GM21737 (cell line): ENCODE measurements around the gene COMP.

Experiments
- ATAC-seq: cut with Tn5 transposase; IDR thresholded peaks from one replicate; pipeline ENCODE4 v1.9.1; 2021; ENCODE audit warnings: mild to moderate bottlenecking, moderate library complexity; ENCODE audit not compliant: unreplicated experiment

COMP gene

GRCh38 chr19:18770663-18771327 is 20.3 kb downstream of the COMP start:
- no peak for ATAC-seq

DNA sequence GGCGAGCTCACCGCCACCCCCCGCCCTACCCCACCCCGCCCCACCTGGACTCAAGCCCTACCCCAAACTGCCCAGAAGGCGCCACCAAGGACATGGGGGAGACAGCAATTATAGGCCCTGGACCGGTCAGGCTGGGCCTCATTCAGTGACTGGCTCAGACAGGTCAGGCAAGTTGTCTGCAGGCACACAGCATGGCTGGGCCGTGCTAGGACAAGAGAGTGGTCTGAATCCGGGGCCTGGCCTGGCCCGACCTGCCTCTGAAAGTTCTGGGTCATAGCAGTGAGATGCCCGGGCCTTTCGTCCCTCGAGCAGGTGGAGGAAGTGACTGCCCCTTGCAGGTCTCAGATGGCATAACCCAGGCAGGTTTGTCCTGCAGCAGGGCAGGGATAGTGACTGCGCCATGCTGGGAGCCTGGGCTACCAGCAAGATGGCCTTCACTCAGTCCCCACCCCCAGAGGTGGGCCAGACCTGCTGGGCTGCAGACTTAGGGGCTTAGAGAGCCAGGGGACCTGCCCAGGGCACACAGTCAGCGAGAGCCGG is 21.0 kb downstream of the COMP start:
- no peak for ATAC-seq

DNA sequence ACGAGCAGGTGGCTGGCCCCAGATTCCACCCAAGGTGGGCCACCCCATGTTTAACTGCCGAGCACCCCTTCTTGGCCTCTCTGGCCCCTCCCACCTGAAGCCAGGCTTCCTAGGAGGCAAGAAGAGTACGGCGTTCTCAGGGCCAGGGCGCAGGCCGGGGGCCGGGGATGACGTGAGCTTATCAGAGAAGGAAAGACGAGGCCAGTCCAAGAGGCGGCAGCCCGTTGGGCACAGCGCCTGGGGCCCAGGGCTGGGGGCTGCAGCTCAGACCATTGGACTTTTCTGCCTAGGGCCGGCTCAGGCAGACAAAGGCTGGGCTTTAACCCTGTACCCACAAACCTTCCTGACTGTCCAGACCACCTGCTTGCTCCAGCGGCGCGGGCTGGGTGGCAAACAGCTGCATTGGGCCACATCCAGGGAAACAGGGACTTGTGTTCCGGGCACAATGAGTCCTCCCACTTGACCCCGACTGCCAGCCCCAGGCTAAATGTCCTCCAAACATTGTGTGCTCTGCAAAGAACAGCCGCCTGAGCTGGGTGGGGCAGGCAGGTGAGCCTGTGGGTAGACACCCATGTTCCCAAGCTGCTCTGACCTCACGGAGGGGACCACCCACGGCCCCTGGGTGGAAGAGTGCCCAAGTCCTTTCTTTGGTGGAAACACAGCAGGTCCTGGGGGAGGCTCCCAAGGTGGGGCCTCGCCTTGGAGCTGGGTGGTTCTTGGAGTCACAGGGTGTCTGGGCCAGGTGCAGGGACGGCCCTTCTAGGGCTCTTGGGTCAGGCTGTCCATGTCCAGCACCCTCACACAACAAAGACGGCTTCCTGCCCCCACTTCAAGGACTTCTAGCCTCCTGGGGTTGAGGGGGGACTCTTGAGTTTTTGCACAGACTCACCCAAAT is 21.9 kb downstream of the COMP start:
- ATAC-seq = no peak

GRCh38 chr19:18768046-18768771 is 22.9 kb downstream of the COMP start:
- no peak for ATAC-seq

DNA sequence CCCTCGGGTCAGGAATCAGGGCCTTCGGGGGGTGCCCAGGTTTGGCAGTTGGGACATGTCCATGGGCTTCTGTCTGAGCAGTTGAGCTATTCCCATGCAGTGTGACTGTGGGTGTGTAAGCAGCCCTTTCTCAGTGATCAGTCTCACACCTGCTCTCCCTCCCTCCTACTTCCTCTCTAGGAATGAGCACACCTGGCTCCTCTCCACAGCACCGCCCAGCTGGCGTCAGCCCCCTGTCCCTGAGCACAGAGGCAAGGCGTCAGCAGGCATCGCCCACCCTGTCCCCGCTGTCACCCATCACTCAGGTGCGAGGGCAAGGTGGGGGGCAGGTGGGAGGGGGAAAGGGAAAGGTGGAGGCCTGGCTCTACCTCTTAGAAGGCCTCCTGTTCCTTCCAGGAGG is 25.9 kb downstream of the COMP start:
- ATAC-seq = no peak

- ATAC-seq = no peak
Measured at GRCh38 chr19:18764591-18765051, 26.5 kb downstream of the COMP start.

GRCh38 chr19:18763674-18764590 is 27.2 kb downstream of the COMP start:
- ATAC-seq = no peak

- no peak for ATAC-seq
Measured at GRCh38 chr19:18762125-18763023, 28.7 kb downstream of the COMP start.

DNA sequence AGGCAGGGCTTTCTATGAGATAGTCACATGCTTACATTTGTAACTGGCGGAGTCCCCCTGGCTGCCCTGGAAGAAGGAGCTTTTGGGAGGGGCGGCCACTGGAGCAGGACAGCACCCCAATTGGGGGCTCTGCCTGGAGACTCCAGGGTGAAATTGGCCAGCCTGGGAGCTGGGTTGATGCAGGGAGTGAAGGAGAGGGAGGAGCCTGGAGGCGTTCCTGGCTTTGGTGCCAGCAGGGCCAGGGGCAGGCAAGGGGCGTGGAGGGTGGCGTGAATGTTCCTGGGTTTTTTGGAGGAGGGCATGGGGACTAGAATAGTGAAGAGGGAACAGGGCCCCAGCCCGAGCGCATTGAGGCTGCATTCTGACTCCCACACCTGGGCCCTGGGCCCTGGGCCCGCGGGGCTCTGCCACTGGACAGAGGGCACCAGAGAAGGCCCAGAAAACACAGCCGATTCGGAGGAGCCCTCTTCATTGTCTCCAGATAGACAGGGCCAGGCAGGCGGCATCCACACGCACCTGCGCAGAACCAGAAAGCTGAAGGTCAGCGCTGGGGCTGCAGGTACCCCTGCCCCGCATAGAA is 29.5 kb downstream of the COMP start:
- no peak for ATAC-seq

DNA sequence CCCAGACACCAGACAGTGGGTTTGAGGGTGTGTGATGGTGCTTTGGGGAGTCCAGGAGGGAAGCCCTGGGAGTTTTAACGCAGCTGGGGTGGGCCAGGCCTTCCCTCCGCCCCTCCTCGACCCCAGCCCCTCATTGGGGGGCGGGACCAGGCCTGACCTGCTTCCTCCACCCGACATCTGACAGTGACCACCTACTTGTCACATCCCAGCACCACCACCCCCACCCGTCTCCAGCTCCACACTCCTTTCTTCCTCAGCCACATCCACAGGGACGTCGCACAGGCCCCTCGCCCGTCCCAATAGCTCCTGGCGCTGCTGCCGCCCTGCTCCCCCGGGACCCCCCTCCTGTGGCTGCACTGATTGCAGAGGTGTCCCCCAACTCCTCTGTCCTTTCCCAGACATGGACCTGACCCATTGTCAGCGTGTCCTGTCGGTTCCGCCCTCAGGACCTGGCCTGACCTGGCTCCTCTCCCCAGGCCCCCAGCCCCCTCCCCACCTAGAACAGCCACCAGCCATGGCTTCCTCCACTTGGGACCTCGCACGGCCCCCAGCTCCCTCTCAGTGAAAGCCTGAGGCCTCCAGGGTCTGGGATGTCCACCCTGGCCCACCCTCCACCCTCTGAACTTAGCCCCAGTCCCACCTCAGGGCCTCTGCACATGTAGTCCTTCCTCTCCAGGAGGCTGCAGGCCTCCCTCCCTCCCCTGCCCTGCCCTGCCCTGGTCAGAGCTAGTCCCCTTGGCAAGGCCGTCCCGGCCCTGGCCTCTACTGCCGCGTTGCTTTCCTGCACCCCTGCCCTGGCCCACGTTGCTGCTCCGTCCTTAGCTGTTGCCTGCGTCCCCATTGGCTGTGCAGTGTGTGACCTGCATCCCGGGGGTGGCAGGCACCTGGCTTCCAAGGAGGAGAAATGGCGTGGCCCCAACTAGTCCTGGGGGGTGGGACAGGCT is 30.4 kb downstream of the COMP start:
- no peak for ATAC-seq

DNA sequence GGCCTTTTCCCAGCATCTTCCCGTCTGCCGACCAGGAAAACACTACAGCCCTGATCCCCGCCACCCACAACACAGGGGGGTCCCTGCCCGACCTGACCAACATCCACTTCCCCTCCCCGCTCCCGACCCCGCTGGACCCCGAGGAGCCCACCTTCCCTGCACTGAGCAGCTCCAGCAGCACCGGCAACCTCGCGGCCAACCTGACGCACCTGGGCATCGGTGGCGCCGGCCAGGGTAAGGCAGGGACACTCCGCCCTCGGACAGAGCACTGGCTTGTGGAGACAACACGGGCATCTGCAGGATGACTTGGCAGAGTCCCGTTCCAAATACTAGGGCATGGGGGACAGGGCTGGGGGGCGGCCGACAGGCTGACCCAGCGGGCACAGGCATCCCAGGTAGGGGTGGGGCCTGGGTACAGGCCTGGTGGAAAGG is 31.1 kb downstream of the COMP start:
- no peak for ATAC-seq

DNA sequence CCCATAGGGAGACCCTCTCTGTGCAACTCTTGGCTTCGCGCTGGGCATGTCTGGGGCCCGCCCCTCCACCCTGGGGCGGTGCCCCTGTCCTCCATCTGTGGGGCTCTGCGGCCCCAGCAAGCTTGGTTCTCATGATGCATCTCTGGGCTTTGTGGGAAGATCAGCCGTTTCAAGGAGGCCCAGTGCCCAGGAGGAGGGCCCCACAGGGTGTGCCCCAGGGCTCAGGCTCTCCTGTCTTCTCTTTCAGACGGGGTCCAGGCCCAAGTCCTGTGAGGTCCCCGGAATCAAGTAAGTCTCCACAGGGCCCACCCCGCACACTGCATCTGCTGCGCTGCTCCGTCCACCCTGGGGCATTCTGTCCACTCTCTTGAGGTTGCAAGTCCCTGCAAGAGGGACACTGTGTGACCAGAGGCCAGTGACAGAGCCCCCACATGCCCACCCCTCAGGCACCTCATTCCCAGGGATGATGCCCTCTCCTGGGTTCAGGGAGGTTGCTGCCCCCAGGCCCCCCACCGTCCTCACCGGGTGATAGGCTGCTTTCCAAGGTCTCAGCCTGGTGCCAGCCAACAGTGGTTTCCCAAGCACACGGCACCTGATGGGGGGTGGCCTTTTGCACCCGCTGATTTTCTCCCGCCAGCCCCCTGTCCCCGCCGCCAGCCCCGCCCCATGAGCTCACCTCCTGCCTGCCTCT is 31.7 kb downstream of the COMP start:
- no peak for ATAC-seq

DNA sequence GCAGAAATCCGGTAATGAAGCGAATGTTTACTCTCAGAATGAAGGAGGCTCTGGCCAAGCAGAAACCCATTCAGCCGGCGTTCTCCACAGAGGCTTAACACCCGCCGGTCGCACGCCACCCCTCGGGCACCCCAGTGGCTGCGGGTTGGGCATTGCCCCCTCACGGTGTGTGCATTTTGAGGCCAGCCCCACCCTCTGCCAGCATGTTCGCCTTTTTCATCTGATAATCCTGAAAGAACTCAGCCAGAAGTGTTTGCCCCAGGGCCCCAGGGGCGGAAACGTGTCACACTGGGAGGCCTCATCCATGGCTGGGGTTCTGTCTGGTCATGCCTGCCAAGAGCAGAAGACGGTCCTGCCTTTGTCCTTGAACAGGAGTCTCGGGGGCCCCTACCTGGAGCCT is 34.2 kb downstream of the COMP start:
- ATAC-seq = no peak

GRCh38 chr19:18754501-18754900 is 36.6 kb downstream of the COMP start:
- no peak for ATAC-seq

GRCh38 chr19:18751571-18751970 is 39.5 kb downstream of the COMP start:
- no peak for ATAC-seq

DNA sequence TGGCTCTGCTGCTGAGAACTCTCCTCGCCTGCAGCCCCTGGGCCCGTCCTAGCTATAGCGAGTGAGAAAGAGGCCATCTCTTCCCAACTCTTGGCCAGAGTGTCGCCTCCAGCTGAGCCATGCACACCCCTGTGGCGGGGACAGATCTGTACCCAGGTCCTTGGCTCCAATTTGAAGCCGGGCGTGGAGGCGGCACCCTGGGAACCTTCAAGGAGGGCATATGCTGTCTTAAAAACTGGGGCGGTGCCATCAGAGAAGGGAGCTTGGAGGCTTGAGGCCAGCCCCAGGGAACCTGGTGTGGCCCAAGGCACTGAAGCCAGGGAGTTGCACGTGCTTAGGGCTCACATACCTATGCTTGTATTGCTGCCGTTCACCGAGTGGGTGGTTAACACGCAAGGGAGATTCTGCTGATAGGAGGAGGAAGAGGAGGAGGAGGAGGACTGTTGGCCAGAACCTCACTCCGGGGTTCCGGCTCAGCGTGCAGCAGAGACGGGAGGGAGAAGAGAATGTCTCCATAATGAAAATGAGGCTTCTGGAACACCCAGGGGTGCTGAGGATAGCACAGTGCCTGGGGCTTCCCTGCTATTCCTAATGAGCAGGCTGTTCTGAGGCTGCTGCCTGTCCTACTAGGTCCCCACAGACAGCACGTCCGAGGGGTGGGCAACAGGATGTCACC is 40.7 kb downstream of the COMP start:
- no peak for ATAC-seq
